GM18520 (cell line): ENCODE results near the gene NOS1AP.
"Not testable (repeated sequence)": the region's sequence is repeated elsewhere in the genome, so short reads cannot be mapped to it uniquely, and the experiment has no call there.

ENCODE experiments used
- ATAC-seq: cut with Tn5 transposase; IDR thresholded peaks from one replicate; pipeline ENCODE4 v1.9.1; 2021; ENCODE audit not compliant: unreplicated experiment

Gene NOS1AP

DNA sequence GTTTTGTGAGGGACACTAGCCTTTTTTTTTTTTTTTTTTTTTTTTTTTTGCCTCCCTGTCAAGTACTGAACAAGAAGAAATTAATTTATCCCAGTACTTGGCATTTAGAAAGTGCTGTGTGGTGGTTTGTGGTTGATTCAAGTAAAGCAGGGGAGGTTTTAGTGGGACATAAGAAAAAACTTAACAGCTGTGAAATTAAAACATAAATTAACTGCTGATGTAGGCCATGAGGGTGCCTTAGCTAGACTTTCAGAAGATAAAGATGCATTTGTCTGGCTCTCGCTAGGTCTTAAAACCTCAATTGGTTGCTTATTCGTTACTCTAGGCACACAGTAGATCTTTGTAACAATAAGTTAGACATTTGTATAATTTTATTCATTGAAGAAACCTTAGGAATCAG lies 254.9 kb downstream of the NOS1AP start:
- ATAC-seq: no peak

DNA sequence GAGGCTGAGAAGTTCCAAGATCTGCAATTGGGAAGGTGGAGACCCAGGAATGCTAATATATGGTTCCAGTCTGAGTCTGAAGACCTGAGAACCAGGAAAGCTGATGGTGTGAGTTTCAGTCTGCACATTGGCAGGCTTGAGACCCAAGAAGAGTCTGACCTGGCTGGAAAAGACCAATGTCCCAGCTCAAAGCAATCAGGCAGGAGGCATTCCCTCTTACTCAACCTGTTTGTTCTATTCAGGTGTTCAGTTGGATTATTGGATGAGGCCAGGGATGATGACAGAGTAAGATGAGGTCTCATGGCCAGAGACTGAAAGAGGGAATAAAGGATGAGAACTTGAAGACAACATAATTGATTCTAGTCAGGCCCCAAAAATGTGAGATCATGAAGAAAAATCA lies 257.1 kb downstream of the NOS1AP start:
- ATAC-seq: no peak

DNA sequence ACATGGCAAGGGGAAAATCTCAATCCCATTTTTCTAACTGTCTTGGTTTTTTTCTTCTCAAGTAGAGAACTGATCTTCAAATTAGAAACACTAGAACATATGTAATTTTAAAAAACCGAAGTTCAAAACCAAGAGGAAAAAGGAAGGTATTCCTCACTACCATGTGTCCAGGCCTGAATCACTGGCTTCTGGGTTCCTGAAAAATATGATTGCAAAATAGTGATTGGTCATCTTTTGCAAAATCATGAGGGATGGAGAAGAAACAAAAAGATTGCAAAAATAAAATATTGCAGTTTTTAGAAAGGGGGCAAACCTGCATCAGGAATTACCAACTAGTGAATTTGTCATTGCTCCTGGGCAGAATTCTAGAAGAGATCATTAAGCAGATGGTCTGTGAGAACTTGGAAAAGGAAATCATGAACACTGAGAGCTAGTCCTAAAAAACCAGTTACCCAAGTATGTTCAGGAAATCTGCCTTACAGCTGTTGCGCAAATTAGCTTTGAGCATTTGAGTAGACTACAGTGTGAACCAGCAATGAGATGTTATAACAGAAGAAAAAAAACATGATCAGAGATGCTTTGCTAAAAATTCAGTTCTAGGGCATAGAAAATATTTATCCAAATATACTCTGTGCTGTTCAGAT lies 257.8 kb downstream of the NOS1AP start:
- ATAC-seq: no peak

DNA sequence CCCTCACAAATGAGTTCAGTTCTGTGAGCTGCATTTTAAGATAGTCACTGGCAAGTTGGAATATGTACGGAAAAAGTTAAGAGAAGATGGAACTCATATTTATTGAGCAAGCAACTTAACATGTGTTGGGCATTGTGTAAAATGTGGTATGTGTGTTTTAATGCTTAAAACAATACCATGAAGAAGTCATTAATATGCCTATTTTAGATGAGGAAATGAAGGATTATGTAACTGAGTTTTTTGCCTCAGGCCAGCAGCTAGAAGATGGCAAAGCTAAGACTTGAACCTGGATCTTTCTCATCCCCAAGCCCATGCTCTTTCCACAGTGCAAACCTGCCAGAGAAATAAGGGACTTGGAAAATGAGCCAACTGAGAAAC lies 258.3 kb downstream of the NOS1AP start:
- ATAC-seq: no peak

DNA sequence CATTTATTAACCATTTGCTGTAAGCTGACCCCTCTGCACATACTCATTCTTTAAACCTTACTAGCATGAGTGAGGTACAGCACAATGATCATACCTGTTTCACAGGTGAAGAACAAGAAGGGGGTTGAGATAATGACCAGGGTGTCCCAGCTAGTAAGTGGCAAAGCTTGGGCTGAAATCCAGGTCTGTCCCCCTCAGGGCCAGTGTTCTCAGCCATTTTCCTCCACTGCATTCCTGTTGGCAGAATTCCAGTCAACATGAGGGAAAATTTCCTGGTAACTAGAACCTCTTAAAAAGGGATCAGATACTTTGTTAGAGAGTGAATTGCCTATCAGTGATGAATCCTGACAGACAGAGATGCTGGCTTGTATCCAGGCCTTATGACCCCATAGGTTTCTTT lies 259.0 kb downstream of the NOS1AP start:
- no peak for ATAC-seq

DNA sequence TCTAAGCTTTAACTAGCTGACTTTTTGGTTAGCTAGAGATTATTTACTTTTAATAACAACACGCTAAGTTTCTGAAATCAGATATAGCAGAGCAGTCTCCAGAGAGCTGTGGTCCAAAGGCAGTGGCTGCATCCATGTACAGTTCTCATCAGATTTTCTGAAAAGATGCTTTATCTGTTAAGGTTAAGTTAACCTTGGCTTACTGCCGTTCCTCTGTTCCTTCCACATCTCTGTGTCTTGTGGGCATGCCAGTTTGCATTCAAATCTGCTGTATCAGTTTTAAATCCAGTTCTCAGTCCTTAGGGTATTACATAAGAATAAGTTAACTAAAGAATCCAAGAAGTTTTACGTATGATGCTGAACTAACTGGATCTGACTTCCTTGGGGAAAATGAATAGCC lies 260.3 kb downstream of the NOS1AP start:
- ATAC-seq: no peak

DNA sequence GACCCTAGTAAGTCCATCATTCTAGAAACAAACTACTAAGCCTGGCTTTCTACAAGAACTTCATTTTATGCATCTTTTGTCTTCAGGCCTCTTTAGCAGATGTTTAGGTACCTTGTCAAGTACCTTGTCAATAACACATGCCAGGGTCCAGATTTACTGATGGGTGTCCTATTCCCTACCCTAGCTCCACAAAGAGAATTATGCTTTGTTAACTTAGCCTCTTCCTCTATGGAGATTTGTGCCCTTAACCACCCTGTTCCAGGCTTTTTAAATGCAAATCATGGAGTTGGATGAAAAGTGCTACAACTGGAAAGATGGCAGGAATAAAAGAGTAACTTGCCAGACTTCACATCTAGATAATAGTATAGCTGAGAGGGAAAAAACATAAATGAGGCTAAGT lies 264.5 kb downstream of the NOS1AP start:
- ATAC-seq: no peak

DNA sequence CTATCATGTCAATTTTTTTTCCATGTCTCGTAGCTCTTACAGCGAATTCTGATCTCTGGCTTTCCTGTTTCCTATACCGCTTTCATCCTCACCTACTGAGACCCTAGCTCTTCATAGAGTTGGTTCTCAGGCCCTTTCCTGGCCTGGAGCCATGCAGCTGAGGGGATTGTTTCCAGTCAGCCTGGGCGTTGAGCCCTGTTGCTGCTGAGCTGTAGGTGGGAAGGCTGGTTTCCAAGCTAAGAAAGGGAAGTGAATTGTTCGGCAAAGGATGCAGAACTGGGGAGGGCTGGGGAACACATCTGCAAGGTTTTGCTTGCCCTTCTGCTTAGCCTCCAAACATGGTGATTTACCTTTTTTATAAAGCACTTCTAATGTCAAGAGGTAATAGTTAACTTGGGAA lies 265.6 kb downstream of the NOS1AP start:
- ATAC-seq: no peak

DNA sequence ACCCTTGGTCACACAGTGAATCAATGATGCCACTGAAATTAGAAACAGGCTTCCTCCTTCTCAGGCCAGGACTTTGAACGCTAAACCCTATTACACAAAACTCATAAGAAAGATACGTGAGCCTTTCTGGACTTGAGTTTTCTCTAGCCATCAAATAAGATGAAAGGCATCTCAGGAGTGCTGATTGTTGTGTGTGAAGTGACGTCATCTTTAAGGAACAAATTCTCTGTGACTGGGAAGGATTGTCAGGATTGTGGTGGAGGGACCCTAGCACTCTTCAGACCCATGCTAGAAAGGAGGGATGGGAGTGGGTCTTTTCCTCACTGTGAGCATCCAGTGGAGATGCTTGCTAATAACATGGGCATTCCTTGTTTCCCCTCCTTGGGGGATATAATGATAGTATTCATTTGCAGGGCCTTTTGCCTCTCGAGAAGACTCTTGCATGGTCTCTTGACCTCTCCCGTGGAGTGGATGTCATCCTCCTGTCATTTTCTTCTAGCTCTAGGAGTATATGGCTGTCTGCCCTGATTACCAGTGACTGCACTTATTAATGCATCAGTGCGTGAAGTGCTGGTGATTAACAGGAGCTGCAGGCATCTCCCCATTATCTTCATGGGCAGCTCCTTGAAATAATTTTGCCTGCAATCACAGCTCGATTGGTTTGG lies 267.3 kb downstream of the NOS1AP start:
- no peak for ATAC-seq

DNA sequence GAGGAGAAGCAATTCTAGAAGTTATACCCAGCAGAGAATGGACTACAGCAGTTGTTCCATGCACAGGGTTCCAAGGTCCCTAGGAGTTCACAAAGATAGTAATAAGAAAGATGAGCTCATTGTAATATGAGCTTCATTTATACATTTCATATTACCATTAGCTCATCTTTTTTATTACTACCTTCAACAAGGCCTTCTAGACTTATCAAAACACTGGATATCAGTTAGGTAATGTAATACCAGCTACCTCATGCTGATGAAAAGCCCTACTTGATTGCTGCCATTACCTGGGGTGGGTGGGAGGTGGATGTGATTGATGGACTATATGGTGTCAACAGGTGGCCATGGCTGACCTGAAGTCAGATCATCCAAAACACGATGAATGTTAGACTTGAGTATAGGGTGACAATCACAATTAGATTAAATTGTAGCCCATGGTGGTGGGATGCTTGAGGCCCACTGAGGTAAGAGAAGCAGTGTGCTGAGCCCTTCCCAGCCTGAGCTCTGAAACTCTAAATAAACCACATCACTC lies 273.0 kb downstream of the NOS1AP start:
- ATAC-seq: no peak

DNA sequence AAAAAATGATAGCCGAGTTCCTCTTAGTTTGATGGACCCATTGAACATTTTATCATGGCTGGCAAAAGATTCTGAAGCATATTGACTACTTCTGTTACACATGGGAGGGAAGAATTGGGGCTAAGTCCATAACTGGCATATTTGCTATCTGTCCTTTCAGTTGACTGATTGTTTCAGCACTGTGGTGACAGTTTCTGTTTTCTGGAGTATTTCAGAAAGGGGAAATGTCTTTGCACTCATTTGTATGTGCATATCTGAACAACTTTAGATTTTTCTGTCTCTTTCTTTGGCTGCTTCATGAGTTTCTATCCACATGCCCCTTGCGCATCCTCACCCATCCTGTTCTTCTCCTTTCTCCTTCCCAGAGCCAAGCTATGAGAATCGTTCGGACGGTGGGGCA lies 274.0 kb downstream of the NOS1AP start:
- no peak for ATAC-seq

DNA sequence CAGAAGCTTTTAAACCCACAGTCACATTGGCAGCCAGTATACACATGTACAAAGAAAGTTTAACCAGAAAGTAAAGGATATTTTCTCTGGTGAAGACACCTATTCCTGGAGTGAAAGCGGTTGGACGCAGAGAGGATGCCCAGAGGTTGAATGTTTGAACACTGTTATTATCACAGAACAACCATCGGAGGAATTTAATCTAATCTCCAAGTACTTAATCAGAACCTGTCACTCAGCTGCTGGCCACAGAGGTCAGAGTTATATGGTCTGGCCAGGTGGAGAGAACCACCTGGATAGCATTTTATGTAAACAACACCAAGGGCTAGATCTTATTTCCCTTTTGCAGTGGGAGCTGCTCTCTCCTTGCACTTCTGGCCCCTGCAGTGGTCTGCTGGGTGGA lies 277.8 kb downstream of the NOS1AP start:
- ATAC-seq: no peak

DNA sequence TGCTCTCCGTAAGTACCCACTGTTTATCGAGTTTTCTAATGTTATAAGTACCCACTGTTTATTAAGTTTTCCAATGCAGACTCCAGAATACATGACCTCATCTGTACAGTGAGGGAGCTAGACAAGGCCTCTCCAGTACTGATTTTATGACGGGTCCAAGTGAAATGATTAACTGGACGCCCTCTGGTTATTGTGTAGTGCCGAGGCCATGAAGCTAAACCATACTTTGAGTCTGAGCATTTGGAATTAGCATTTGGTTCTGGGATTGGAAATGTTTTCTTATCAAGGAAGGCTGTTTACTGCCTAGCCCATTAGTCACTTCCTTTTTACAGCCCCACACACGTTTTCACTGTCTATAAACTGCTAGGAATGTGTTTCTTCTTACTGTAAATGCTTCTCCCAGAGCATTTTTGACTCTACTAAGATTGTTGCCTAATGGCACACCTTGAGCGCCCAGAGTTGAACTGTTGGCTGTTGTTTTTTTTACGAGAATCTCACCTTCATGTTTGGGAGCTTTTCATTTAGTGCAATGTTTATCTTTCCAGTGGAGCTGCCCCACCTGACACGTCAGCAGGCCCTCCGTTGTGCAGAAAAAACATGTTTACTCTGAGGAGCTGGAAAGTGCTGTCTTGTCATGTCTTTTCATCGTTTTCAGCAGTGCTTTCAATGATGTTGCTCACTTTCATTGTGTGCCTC lies 280.3 kb downstream of the NOS1AP start:
- ATAC-seq: no peak

DNA sequence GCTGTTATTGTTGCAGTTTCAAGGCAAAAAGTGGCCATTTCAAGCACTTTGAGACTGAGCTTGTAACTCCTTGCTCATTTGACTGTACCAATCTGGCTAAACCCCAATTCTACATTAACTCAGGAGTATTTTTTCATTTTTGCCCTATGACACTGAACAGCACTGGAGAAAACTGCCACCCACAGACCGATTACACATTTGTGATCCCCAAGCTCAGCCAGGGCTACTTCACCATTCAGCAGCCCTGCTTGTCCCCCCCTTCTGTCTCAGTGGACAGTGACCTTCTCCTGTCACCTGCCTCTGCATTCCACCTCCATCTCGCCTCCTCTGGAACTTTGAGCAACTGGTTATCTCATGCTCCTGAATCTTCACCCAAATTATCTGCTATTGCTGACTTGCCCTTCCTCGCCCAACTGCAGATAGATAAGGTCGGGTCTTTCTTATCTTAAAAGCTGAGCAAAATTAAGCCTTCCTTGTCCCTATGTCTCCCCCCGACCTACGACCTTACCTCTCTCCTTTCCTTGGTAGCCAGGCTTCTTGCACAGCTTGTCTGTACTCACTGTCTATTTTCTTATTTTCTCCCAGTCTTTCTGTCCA lies 281.9 kb downstream of the NOS1AP start:
- ATAC-seq: no peak

DNA sequence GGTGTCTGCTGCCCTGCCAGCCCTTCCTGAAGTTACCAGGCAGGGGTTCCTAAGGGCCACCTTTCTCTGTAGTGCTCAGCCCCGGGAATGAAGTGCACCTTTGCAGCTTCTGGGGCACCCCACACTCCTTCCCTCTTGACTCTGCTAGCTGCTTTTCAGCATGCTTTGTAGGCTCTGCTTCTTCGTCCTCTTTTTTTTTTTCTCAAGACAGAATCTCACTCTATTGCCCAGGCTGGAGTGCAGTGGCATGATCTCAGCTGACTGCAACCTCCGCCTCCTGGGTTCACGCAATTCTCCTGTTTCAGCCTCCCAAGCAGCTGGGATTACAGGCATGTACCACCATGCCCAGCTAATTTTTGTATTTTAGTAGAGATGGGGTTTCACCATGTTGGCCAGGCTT lies 282.4 kb downstream of the NOS1AP start:
- not testable (repeated sequence) for ATAC-seq

DNA sequence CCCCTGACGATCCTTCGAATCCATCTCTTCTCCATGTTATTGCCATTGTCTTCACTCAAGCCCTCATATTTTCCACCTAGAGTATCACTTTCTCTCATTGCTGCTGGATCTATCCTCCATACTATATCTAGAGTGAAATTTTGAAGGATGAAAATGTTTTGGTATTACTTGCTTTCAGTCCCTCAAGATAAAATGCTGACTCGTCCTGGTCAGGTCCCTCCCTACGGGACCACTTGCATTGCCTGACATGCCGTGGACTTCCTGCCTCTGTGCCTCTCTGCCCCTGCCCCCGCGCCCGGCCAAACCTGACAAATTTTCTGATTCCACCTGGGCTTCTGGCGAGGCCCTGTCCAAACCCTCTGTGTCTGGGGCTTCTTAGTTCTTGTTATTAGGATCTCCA lies 283.6 kb downstream of the NOS1AP start:
- no peak for ATAC-seq

DNA sequence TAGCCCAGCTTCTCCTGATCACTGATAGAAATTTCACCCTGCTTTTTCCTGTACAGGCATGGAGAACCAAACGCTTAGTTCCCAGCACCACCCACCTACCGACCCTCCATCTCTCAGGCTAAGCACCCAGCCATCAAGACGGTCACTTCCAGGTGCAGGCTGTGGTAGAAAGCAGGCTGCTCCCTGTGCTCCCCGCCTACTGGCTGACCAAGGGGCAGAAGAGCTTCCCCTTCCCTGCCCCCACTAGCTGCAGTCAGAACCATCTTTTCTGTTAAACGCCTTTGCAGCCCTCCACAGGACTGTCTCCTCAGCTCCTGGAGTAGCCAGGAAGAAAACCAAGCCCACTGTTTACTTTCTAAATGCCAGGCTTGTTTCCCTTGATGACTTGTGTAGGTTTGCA lies 284.2 kb downstream of the NOS1AP start:
- no peak for ATAC-seq

DNA sequence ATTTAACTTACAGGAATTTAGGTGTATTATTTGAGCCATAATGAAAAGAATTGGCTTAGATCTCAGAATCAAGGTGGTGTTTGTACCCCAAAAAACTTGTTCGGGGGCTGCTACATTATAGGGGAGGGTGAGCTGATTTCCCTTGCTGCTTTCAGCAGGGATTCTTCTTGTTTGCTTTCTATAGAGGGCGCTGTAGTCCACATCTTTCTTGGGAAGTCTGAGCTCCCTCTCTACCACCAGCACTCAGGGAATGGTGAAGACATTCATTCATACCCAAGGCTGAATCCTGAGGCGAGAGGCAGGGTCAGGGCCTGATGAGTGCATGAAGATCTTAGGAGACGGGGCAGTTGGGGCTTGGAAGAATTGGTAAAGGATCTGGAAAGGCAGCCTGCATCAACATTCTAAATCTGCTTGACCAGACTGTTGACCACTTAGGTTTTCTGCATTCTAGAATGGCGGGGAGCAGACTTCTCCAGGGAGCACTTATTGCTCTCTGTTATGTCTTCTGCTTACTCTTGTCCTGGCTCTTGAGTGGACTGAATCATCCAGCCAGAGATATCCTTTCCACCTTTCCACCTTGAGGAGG lies 288.3 kb downstream of the NOS1AP start:
- ATAC-seq: no peak

DNA sequence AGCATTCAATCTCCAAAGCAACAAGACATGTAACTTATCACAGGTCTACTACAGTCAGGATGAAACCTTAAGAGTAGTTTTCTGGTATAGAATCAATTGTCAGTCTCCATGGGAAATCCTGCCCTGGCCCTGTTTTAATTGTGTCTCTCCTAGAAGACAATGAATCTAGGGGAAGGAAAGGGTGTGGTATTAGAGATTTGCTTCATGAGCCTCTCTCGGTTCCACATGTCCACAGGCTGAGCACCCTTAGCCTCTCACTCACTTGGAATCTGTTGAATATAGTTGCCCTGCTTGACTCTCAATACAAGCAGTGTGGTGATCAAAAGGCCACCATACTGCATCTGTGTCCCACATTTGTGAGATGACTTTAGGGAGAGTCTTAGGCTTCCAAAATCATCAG lies 289.4 kb downstream of the NOS1AP start:
- ATAC-seq: no peak

DNA sequence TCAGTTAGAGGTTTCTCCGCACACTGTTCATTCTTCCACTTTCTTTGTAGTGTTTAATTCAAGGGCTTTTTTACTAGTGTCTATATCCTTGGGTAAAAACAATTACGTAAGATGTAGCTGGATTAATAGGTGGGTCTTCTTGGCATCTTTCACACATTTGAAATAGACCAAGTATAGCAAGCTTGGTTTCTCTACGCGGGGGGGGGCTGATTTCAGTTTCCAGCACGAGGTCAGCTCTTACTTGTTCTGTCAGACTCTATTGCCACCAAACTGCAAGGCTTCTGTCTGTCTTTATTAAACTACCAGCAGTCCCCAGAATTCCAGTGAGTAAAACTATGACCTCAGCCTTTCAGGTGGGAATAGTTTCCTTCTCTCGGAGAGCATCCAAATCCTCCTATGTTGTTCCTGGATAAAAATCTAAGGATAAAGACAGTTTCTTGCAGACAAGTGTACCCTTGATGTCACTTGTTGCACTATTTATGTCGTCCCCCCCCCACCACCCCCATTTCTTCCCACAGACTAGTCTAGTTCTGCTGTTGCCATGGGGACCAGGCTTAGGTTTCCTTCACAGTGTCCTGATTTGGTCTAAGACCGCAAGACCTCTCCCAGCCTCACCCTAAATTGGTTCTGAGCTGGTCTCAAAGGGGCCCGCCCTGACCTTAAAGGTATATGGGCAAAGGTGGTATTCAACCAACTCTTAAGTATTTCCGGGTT lies 290.2 kb downstream of the NOS1AP start:
- ATAC-seq: no peak
